Activated T-helper 17 cell treated with anti-CD3 and anti-CD28 coated beads, Interleukin-2, amount 50 U/mL, for 72 hours (primary cell): Measurements from ENCODE around the gene DGKH. TPM values are rescaled to one million over a fixed set of nuclear protein-coding genes. Genes with fewer than 3 reads are reported as not detected.
A peak's percentile ranks its signal among the peaks of the same experiment; 100 is the strongest.
"Not testable (repeated sequence)": the region's sequence is repeated elsewhere in the genome, so short reads cannot be mapped to it uniquely, and the experiment has no call there.

ENCODE experiments used
- ATAC-seq: fragments of 150-1000 bp; cut with Tn5 transposase; replicated peaks from 2 replicates; pipeline ENCODE4 v1.10.0; 2021; ENCODE audit warnings: mild to moderate bottlenecking, moderate library complexity
- H3K27ac Mint-ChIP-seq: one replicate; pipeline ENCODE4 v1.8.0; 2022; ENCODE audit warnings: mixed read lengths
- H3K27me3 Mint-ChIP-seq: one replicate; pipeline ENCODE4 v1.8.0; 2022; ENCODE audit warnings: mixed read lengths
- H3K36me3 Mint-ChIP-seq: one replicate; pipeline ENCODE4 v1.8.0; 2022; ENCODE audit warnings: low read depth, mild to moderate bottlenecking, mixed read lengths
- H3K4me1 Mint-ChIP-seq: one replicate; pipeline ENCODE4 v1.8.0; 2022; ENCODE audit warnings: mixed read lengths
- H3K4me3 Mint-ChIP-seq: one replicate; pipeline ENCODE4 v1.8.0; 2022; ENCODE audit warnings: mild to moderate bottlenecking, mixed read lengths
- H3K9me3 Mint-ChIP-seq: one replicate; pipeline ENCODE4 v1.8.0; 2022; ENCODE audit warnings: mixed read lengths
- total RNA-seq, 2 donors: library from RNA; stranded (reverse); gene quantifications; one replicate each; pipeline ENCODE4 v1.2.3, GENCODE V29; 2022

The DGKH gene
- total RNA-seq, 2 donors from 2014 or later, result 16.6 to 17.5 TPM

GRCh38 chr13:42221121-42221765 is 172.8 kb downstream of the DGKH start:
- Mint-ChIP-seq H3K9me3 (no peaks in the 10 kb centered on the region), H3K36me3 (peaks cover 67% of the 10 kb centered on the region), H3K4me1 (no peaks in the 10 kb centered on the region), H3K27ac (no peak overlapping the region), H3K4me3 (no peak overlapping the region), H3K27me3 (no peaks in the 10 kb centered on the region)
- no peak for ATAC-seq

DNA sequence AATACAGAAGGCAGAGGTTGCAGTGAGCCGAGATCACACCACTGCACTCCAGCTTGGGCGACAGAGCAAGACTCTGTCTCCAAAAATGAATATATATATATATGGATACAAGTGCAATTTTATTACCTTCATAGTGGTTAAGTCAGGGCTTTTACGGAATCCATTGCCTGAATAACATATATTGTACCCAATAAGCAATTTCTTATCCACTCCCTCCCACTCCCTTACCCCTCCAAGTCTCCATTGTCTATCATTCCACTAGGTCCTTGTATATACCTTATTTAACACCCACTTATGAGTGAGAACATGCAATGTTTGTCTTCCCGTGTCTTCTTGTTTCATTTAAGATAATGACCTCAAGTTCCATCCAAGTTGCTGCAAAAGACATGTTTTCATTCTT is 175.2 kb downstream of the DGKH start:
- ATAC-seq, result no peak
- H3K4me3 Mint-ChIP-seq, result no peak overlapping the region
- no peaks in the 10 kb centered on the region for H3K9me3 Mint-ChIP-seq
- no peaks in the 10 kb centered on the region for H3K4me1 Mint-ChIP-seq
- H3K27ac Mint-ChIP-seq, result no peak overlapping the region
- H3K27me3 Mint-ChIP-seq, result no peaks in the 10 kb centered on the region
- H3K36me3 Mint-ChIP-seq, result peaks cover 65% of the 10 kb centered on the region

- Mint-ChIP-seq H3K27me3 (no peaks in the 10 kb centered on the region), H3K4me1 (no peaks in the 10 kb centered on the region), H3K4me3 (no peak overlapping the region), H3K9me3 (no peaks in the 10 kb centered on the region), H3K27ac (no peak overlapping the region), H3K36me3 (peaks cover 63% of the 10 kb centered on the region)
- no peak for ATAC-seq
Measured at GRCh38 chr13:42225051-42225450, 176.6 kb downstream of the DGKH start.

DNA sequence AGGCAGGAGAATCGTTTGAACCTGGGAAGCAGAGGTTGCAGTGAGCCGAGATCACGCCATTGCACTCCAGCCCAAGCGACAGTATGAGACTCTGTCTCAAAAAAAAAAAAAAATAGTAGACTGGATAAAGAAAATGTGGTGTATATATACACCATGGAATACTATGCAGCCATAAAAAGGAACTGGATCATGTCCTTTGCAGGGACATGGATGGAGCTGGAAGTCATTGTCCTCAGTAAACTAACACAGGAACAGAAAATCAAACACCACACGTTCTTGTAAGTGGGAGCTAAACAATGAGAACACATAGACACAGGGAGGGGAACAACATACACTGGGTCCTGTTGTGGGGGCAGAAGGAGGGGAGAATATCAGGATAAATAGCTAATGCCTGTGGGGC is 178.3 kb downstream of the DGKH start:
- H3K4me1 Mint-ChIP-seq, H3K9me3 Mint-ChIP-seq, ATAC-seq, H3K27me3 Mint-ChIP-seq, H3K27ac Mint-ChIP-seq, H3K4me3 Mint-ChIP-seq: not testable (repeated sequence)
- H3K36me3 Mint-ChIP-seq, result peaks cover 48% of the 10 kb centered on the region

DNA sequence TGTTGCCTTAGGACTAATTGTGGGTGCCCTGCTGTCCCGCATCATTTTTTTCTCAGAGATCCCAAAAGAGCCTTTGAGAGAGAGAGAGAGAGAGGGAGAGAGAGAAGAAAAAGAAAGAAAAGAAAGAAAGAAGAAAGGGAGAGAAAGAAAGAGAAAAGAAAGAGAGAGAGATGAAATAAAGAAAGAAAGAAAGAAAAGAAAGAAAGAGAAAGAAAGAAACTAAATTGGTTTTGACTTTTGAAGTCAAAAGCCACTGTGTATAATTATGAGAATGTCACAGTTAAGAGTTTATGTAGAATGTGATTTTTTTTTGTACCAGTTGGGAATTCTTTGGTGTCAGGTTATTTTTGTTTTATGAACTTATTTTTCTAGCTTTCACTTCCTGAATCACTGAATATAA is 180.1 kb downstream of the DGKH start:
- no peak for ATAC-seq
- Mint-ChIP-seq H3K4me3 (no peak overlapping the region), H3K27me3 (no peaks in the 10 kb centered on the region), H3K4me1 (no peaks in the 10 kb centered on the region), H3K9me3 (no peaks in the 10 kb centered on the region), H3K27ac (peak overlapping the region; percentile 83), H3K36me3 (peaks cover 42% of the 10 kb centered on the region)

GRCh38 chr13:42229287-42229686 is 180.8 kb downstream of the DGKH start:
- Mint-ChIP-seq H3K4me3 (no peak overlapping the region), H3K27ac (no peak overlapping the region), H3K27me3 (no peaks in the 10 kb centered on the region), H3K4me1 (no peaks in the 10 kb centered on the region), H3K36me3 (peaks cover 37% of the 10 kb centered on the region), H3K9me3 (no peaks in the 10 kb centered on the region)
- no peak for ATAC-seq

GRCh38 chr13:42232671-42233070 is 184.2 kb downstream of the DGKH start:
- Mint-ChIP-seq H3K4me3 (no peak overlapping the region), H3K4me1 (no peaks in the 10 kb centered on the region), H3K27ac (no peak overlapping the region), H3K36me3 (peaks cover 17% of the 10 kb centered on the region), H3K27me3 (no peaks in the 10 kb centered on the region), H3K9me3 (no peaks in the 10 kb centered on the region)
- ATAC-seq, result no peak

DNA sequence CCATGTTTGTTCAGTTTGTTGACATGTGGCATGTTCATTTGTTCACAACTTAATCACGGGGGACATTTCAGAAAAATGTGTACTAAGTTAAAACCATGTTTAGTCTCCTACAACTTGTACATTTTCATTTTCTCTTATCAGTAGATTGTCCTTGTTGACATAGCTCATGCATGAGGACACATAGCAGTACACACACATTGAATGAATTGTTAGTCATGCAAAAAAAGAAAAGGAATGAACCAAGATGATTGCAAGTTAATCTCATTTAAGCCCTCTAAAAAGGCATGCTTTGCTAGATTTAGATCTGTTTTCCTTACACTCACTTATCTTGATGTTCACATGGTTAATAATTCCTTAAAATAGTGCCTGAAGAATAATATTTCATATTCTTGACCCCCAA is 185.3 kb downstream of the DGKH start:
- H3K4me3 Mint-ChIP-seq, result no peak overlapping the region
- no peak for ATAC-seq
- H3K27ac Mint-ChIP-seq, result no peak overlapping the region
- no peaks in the 10 kb centered on the region for H3K27me3 Mint-ChIP-seq
- H3K36me3 Mint-ChIP-seq, result peaks cover 11% of the 10 kb centered on the region
- no peaks in the 10 kb centered on the region for H3K9me3 Mint-ChIP-seq
- H3K4me1 Mint-ChIP-seq, result no peaks in the 10 kb centered on the region

DNA sequence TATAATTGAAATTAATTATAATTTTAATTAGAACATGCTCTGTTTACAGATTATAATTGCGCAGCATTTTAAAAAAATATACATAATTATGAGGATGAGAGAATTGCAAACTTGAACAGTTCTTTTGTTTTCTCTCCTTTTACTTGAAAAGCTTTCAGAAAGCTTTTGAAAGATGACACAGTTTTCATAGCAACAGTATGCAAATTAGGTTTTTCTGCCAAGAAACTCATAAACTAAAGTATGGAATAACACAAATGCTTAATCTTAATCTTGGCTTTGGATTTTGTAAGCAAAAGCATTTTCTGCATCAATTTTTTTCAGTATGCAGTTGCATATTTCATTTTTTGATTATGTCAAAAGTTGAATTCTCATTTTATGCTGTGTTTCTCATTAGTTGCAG is 190.7 kb downstream of the DGKH start:
- H3K27ac Mint-ChIP-seq, result no peak overlapping the region
- no peak overlapping the region for H3K4me3 Mint-ChIP-seq
- H3K4me1 Mint-ChIP-seq, result no peaks in the 10 kb centered on the region
- no peaks in the 10 kb centered on the region for H3K9me3 Mint-ChIP-seq
- H3K36me3 Mint-ChIP-seq, result no peaks in the 10 kb centered on the region
- no peak for ATAC-seq
- H3K27me3 Mint-ChIP-seq, result no peaks in the 10 kb centered on the region

DNA sequence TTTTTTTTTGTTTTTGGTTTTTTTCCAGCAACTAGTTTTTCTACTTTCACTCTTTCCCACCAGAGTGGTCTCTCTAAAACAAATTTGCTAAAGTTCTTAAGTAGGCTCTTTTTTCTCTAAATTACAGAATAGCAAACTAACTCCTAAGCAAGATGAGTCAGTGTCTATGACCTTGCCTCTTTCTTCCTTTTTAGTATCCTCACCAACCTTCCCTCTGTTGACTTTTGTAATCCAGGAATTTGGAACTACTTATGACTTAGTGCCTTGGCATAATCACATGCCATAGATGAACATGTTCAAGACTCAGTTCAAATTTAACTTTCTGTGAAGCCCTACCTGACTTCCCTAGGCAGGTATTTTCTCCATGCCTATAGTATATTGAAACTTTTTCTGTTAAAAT is 191.2 kb downstream of the DGKH start:
- no peaks in the 10 kb centered on the region for H3K36me3 Mint-ChIP-seq
- no peak overlapping the region for H3K27ac Mint-ChIP-seq
- no peaks in the 10 kb centered on the region for H3K27me3 Mint-ChIP-seq
- ATAC-seq, result no peak
- H3K4me1 Mint-ChIP-seq, result no peaks in the 10 kb centered on the region
- H3K9me3 Mint-ChIP-seq, result no peaks in the 10 kb centered on the region
- no peak overlapping the region for H3K4me3 Mint-ChIP-seq

DNA sequence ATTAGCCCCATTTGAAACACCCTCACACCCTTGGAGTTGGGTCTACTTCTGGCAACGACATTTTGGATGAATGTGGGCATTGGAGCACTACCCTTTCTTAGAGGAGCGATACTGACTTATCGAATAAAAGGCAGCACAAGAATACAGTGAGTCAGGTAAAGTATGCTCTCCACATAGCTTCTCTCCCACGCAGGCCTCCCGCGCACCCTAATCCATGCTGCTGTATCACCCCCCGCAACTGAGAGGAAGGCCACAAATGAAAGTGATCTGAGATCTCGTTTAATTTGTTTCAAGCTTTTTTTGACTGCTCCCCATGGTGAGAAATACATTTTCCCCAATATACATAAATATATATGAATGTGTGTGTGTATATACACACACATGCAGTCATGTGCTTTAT is 198.1 kb downstream of the DGKH start:
- Mint-ChIP-seq H3K4me1 (no peaks in the 10 kb centered on the region), H3K4me3 (no peak overlapping the region), H3K27me3 (no peaks in the 10 kb centered on the region), H3K27ac (no peak overlapping the region), H3K9me3 (no peaks in the 10 kb centered on the region), H3K36me3 (no peaks in the 10 kb centered on the region)
- no peak for ATAC-seq

DNA sequence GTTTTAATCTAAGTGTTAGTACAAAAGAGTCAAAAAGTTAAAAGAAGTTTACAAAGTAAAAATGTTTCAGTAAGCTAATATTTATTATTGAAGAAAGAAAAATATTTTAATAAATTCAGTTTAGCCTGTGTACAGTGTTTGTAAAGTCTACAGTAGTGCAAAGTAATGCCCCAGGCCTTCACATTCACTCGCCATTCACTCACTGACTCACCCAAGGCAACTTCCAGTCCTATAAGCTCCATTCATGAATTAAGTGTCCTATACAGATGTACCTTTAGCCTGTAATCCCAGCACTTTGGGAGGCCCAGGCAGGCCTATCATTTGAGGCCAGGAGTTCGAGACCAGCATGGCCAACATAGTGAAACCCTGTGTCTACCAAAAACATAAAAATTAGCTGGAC is 199.4 kb downstream of the DGKH start:
- Mint-ChIP-seq H3K4me3 (no peak overlapping the region), H3K9me3 (no peaks in the 10 kb centered on the region), H3K27me3 (no peaks in the 10 kb centered on the region), H3K36me3 (no peaks in the 10 kb centered on the region), H3K4me1 (no peaks in the 10 kb centered on the region), H3K27ac (no peak overlapping the region)
- no peak for ATAC-seq

DNA sequence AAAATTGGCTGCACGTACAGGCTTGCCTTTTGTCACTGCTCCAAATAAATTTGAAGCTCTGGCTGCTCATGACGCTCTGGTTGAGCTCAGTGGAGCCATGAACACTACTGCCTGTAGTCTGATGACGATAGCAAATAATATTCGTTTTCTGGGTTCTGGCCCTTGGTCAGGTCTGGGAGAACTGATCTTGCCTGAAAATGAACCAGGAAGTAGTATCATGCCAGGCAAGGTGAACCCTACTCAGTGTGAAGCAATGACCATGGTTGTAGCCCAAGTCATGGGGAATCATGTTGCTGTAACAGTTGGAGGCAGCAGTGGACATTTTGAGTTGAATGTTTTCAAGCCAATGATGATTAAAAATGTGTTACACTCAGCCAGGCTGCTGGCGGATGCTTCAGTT is 207.4 kb downstream of the DGKH start:
- Mint-ChIP-seq H3K27me3 (no peaks in the 10 kb centered on the region), H3K9me3 (no peaks in the 10 kb centered on the region), H3K27ac (no peak overlapping the region), H3K4me3 (no peak overlapping the region), H3K36me3 (no peaks in the 10 kb centered on the region), H3K4me1 (no peaks in the 10 kb centered on the region)
- no peak for ATAC-seq

DNA sequence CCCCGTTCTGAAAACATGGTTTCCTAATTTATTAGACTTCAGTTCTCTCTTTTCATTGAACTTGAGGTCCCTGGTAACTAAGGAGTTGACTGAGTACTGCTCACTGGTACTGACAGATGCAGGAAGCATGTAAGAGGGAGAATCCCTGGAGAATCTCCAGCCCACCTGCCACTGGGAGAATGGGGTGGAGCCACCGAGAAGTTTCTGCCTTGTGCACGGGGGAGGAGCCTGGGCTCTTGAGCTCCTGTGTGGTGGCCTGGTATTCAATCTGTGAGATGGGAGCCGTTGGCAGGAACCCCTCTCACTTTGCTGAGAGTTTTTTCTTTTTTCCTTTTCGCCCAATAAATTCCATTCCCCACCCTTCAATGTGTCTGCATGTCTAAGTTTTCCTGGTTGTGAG is 210.3 kb downstream of the DGKH start:
- Mint-ChIP-seq H3K27me3 (no peaks in the 10 kb centered on the region), H3K9me3 (no peaks in the 10 kb centered on the region), H3K36me3 (no peaks in the 10 kb centered on the region), H3K4me3 (no peak overlapping the region), H3K27ac (no peak overlapping the region), H3K4me1 (no peaks in the 10 kb centered on the region)
- no peak for ATAC-seq

- H3K4me1 Mint-ChIP-seq, result no peaks in the 10 kb centered on the region
- no peak overlapping the region for H3K27ac Mint-ChIP-seq
- no peak for ATAC-seq
- H3K9me3 Mint-ChIP-seq, result no peaks in the 10 kb centered on the region
- no peak overlapping the region for H3K4me3 Mint-ChIP-seq
- H3K27me3 Mint-ChIP-seq, result no peaks in the 10 kb centered on the region
- no peaks in the 10 kb centered on the region for H3K36me3 Mint-ChIP-seq
Measured at GRCh38 chr13:42259515-42259914, 211.1 kb downstream of the DGKH start.
